Neuronal stem cell (in vitro differentiated cells): ENCODE results near the gene SPEF2.

Source experiments
- DNase-seq: peaks from one replicate; pipeline ENCODE4 v3.0.0-alpha.2; 2013; ENCODE audit warnings: low spot score
- H2AFZ ChIP-seq: one replicate; pipeline ENCODE4 v1.6.1; 2013; ENCODE audit warnings: mild to moderate bottlenecking, low read length, inconsistent platforms
- H2AK5ac ChIP-seq: 2 replicates; pipeline ENCODE4 v1.6.1; 2013; ENCODE audit warnings: low read depth, mild to moderate bottlenecking, inconsistent platforms, low read length, moderate library complexity, mixed read lengths
- H2BK120ac ChIP-seq: 2 replicates; pipeline ENCODE4 v1.6.1; 2013; ENCODE audit warnings: low read depth, mild to moderate bottlenecking, inconsistent platforms, low read length, moderate library complexity, mixed read lengths
- H2BK12ac ChIP-seq: one replicate; pipeline ENCODE4 v1.6.1; 2013; ENCODE audit warnings: low read length, inconsistent platforms
- H2BK15ac ChIP-seq: 2 replicates; pipeline ENCODE4 v1.6.1; 2013; ENCODE audit warnings: mild to moderate bottlenecking, low read length, inconsistent platforms, mixed read lengths
- H2BK5ac ChIP-seq: one replicate; pipeline ENCODE4 v1.6.1; 2013; ENCODE audit warnings: inconsistent platforms, mild to moderate bottlenecking, low read length, moderate library complexity
- H3K14ac ChIP-seq: one replicate; pipeline ENCODE4 v1.6.1; 2013; ENCODE audit warnings: low read length, inconsistent platforms
- H3K18ac ChIP-seq: 2 replicates; pipeline ENCODE4 v1.6.1; 2013; ENCODE audit warnings: low read length, inconsistent platforms
- H3K23ac ChIP-seq: 2 replicates; pipeline ENCODE4 v1.6.1; 2013; ENCODE audit warnings: low read depth, mild to moderate bottlenecking, mixed read lengths, low read length, inconsistent platforms; ENCODE audit not compliant: poor library complexity
- H3K27ac ChIP-seq: replicated peaks from 3 replicates; pipeline ENCODE4 v1.5.1; 2013; ENCODE audit warnings: low read length, inconsistent platforms
- H3K27me3 ChIP-seq, 3 experiments: 2 replicates each; pipeline ENCODE4 v1.6.1; 2013; ENCODE audit warnings: low read length in 3 of 3, mild to moderate bottlenecking in 2 of 3, inconsistent platforms in 1 of 3, low read depth in 1 of 3, mixed read lengths in 1 of 3, moderate library complexity in 1 of 3; ENCODE audit not compliant: control insufficient read depth in 3 of 3, insufficient read depth in 3 of 3
- H3K36me3 ChIP-seq, 2 donors: replicated peaks in 1 of 2; 2 replicates each; pipeline ENCODE4 v1.6.1; 2013; ENCODE audit warnings: low read length in 2 of 2; ENCODE audit not compliant: control insufficient read depth in 2 of 2, insufficient read depth in 2 of 2
- H3K4ac ChIP-seq: 2 replicates; pipeline ENCODE4 v1.6.1; 2013; ENCODE audit warnings: inconsistent platforms, mild to moderate bottlenecking, low read length, moderate library complexity
- H3K4me1 ChIP-seq, 2 donors: 1 replicate in 1 of 2; 2 replicates in 1 of 2; pipeline ENCODE4 v1.6.1; 2013; ENCODE audit warnings: low read length in 2 of 2, low read depth in 1 of 2; ENCODE audit not compliant: control insufficient read depth in 2 of 2, insufficient read depth in 1 of 2
- H3K4me2 ChIP-seq: one replicate; pipeline ENCODE4 v1.6.1; 2013; ENCODE audit warnings: mild to moderate bottlenecking, low read length, inconsistent platforms; ENCODE audit not compliant: insufficient read depth, poor library complexity, severe bottlenecking
- H3K4me3 ChIP-seq, 2 donors: 2 replicates each; pipeline ENCODE4 v1.5.1; 2013; ENCODE audit warnings: low read length in 2 of 2, mild to moderate bottlenecking in 2 of 2, inconsistent platforms in 1 of 2, moderate library complexity in 1 of 2
- H3K79me1 ChIP-seq: one replicate; pipeline ENCODE4 v1.6.1; 2013; ENCODE audit warnings: low read depth, mild to moderate bottlenecking, inconsistent platforms, low read length, moderate library complexity
- H3K9ac ChIP-seq: one replicate; pipeline ENCODE4 v1.6.1; 2013; ENCODE audit warnings: mild to moderate bottlenecking, low read depth, low read length, inconsistent platforms; ENCODE audit not compliant: poor library complexity
- H3K9me3 ChIP-seq, 2 donors: replicated peaks in 1 of 2; 2 replicates each; pipeline versions ENCODE3 to v1.6.1; 2013; ENCODE audit warnings: low read length in 2 of 2, mild to moderate bottlenecking in 2 of 2, inconsistent platforms in 1 of 2, low read depth in 1 of 2, mixed read lengths in 1 of 2, moderate library complexity in 1 of 2; ENCODE audit not compliant: control insufficient read depth in 2 of 2, insufficient read depth in 1 of 2
- H4K8ac ChIP-seq: one replicate; pipeline ENCODE4 v1.6.1; 2013; ENCODE audit warnings: low read depth, mild to moderate bottlenecking, inconsistent platforms, low read length, moderate library complexity
- H4K91ac ChIP-seq: one replicate; pipeline ENCODE4 v1.6.1; 2013; ENCODE audit warnings: low read length, low read depth, mild to moderate bottlenecking, inconsistent platforms; ENCODE audit not compliant: poor library complexity
- WGBS, 2 donors: extraction: QIAGEN DNeasy Blood & Tissue Kit; methylation state at CpG; one replicate each; pipeline ENCODE4 v1.1.7; 2013; ENCODE audit warnings: missing lambda C conversion rate in 2 of 2, mixed read lengths in 1 of 2; ENCODE audit not compliant: insufficient read length in 2 of 2, insufficient replicate concordance in 1 of 2; ENCODE audit errors: extremely low coverage in 2 of 2; 5-methylcytosine and 5-hydroxymethylcytosine counted together

SPEF2 gene

GRCh38 chr5:35856765-35857351 lies 239.2 kb downstream of the SPEF2 start, which contains the start of gene IL7R:
IL7R (plus strand) TSS chr5:35856891; CDS start chr5:35856978, 87 bp downstream.
- no peak for DNase-seq
- H3K23ac ChIP-seq, result no peak within 1 kb of the TSS
- no peak within 1 kb of the TSS for H4K8ac ChIP-seq
- H2BK15ac ChIP-seq, result no peak within 1 kb of the TSS
- no peak within 1 kb of the TSS for H2BK5ac ChIP-seq
- no peak within 1 kb of the TSS for H3K4ac ChIP-seq
- no peak within 1 kb of the TSS for H2BK12ac ChIP-seq
- H4K91ac ChIP-seq, result no peak within 1 kb of the TSS
- H2AFZ ChIP-seq, result no peak within 1 kb of the TSS
- H3K4me3 ChIP-seq, result no peak within 1 kb of the TSS
- H3K27me3 ChIP-seq, result peaks cover 0 to 24% (median 0%) of the 10 kb centered on the region in 3 experiments
- H3K9ac ChIP-seq, result no peak within 1 kb of the TSS
- H3K36me3 ChIP-seq, result no peaks in the 10 kb centered on the region
- no peak within 1 kb of the TSS for H2BK120ac ChIP-seq
- H3K14ac ChIP-seq, result no peak within 1 kb of the TSS
- no CpG with 5 or more reads among the region's 1 CpG for WGBS, 2 donors
- no peak within 1 kb of the TSS for H3K4me2 ChIP-seq
- no peak within 1 kb of the TSS for H3K18ac ChIP-seq
- no peak within 1 kb of the TSS for H3K27ac ChIP-seq
- no peak within 1 kb of the TSS for H2AK5ac ChIP-seq
- H3K9me3 ChIP-seq, result no peaks in the 10 kb centered on the region
- H3K79me1 ChIP-seq, result no peaks in the 10 kb centered on the region
- H3K4me1 ChIP-seq, result peaks cover 0 to 8% of the 10 kb centered on the region in 2 donors

GRCh38 chr5:35857606-35858205 lies 240.0 kb downstream of the SPEF2 start:
- Histone ChIP-seq H3K9me3 (no peaks in the 10 kb centered on the region), H3K9ac (no peak overlapping the region), H4K8ac (no peak overlapping the region), H3K79me1 (no peaks in the 10 kb centered on the region), H4K91ac (no peak overlapping the region), H2BK15ac (no peak overlapping the region), H2AFZ (no peak overlapping the region), H3K4me2 (no peak overlapping the region), H3K36me3 (no peaks in the 10 kb centered on the region), H3K27ac (no peak overlapping the region), H3K27me3 (peaks cover 0 to 24% (median 0%) of the 10 kb centered on the region in 3 experiments), H3K4me3 (no peak overlapping the region), H3K18ac (no peak overlapping the region), H3K4me1 (peaks cover 0 to 8% of the 10 kb centered on the region in 2 donors), H3K4ac (no peak overlapping the region), H2BK120ac (no peak overlapping the region), H2AK5ac (no peak overlapping the region), H2BK12ac (no peak overlapping the region), H2BK5ac (no peak overlapping the region), H3K14ac (no peak overlapping the region), H3K23ac (no peak overlapping the region)
- DNase-seq, result no peak
- no CpG with 5 or more reads among the region's 2 CpGs for WGBS, 2 donors

DNA sequence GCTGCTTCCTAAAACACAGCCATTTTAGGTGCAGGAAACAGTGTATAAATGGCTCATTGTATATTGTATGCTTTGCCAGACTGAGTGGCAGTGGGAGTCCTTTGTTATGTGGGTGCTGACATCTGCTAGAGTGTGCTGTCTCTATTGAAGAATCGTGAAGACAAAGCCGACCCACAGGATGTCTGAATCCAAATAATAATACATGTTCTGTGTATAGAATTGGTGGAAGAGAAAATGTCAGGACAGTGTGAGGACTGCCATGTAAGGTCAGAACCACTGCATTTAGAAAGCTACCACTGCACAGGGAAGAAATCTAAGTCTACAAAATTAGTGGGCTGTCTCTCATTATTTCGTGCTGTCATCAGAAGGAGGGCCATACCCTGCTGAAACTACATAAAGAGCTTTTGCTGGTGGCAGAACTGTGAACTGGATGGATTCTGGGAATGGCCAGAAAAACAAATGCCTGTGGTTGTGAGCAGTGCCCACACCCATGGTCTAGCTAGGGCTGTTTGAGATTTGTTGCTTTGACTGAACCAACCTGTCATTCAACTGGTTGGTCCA lies 241.5 kb downstream of the SPEF2 start:
- no peak overlapping the region for H4K8ac ChIP-seq
- H2BK12ac ChIP-seq, result no peak overlapping the region
- no peak overlapping the region for H2BK120ac ChIP-seq
- H3K4me1 ChIP-seq, result peaks cover 0 to 8% of the 10 kb centered on the region in 2 donors
- no peak overlapping the region for H2BK15ac ChIP-seq
- no CpG with 5 or more reads among the region's 3 CpGs for WGBS, 2 donors
- H3K9me3 ChIP-seq, result no peaks in the 10 kb centered on the region
- H3K4me3 ChIP-seq, result no peak overlapping the region
- H2AK5ac ChIP-seq, result no peak overlapping the region
- no peak overlapping the region for H3K9ac ChIP-seq
- H3K18ac ChIP-seq, result no peak overlapping the region
- no peak overlapping the region for H2BK5ac ChIP-seq
- no peak overlapping the region for H4K91ac ChIP-seq
- H3K27me3 ChIP-seq, result peaks cover 0 to 29% (median 0%) of the 10 kb centered on the region in 3 experiments
- no peaks in the 10 kb centered on the region for H3K36me3 ChIP-seq
- no peak overlapping the region for H2AFZ ChIP-seq
- DNase-seq, result peak; percentile 11
- H3K4me2 ChIP-seq, result no peak overlapping the region
- no peak overlapping the region for H3K27ac ChIP-seq
- H3K79me1 ChIP-seq, result no peaks in the 10 kb centered on the region
- no peak overlapping the region for H3K4ac ChIP-seq
- no peak overlapping the region for H3K14ac ChIP-seq
- no peak overlapping the region for H3K23ac ChIP-seq

DNA sequence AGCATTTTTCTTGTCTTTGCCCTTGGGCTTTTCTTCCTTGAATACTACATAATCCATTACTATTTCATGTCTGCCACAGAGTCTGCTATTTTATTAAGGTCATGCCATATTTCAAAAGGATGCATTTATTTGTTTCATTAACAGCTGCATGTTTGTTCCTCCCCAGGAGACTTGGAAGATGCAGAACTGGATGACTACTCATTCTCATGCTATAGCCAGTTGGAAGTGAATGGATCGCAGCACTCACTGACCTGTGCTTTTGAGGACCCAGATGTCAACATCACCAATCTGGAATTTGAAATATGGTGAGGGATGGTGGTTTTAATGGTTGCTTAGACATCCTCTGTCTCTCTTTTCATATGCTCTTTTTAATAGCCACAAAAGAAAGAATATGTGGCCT lies 243.0 kb downstream of the SPEF2 start:
- H3K4ac ChIP-seq, result no peak overlapping the region
- no peak overlapping the region for H4K91ac ChIP-seq
- no peak overlapping the region for H3K4me2 ChIP-seq
- H3K4me3 ChIP-seq, result no peak overlapping the region
- peaks cover 0 to 8% of the 10 kb centered on the region in 2 donors for H3K4me1 ChIP-seq
- H3K27ac ChIP-seq, result no peak overlapping the region
- H3K18ac ChIP-seq, result no peak overlapping the region
- no peak overlapping the region for H2AFZ ChIP-seq
- no peak overlapping the region for H2BK12ac ChIP-seq
- H3K9ac ChIP-seq, result no peak overlapping the region
- no peak overlapping the region for H3K23ac ChIP-seq
- H3K9me3 ChIP-seq, result no peaks in the 10 kb centered on the region
- H3K36me3 ChIP-seq, result no peaks in the 10 kb centered on the region
- H3K27me3 ChIP-seq, result peaks cover 0 to 27% (median 0%) of the 10 kb centered on the region in 3 experiments
- H2BK15ac ChIP-seq, result no peak overlapping the region
- H2BK5ac ChIP-seq, result no peak overlapping the region
- H2BK120ac ChIP-seq, result no peak overlapping the region
- H2AK5ac ChIP-seq, result no peak overlapping the region
- H4K8ac ChIP-seq, result no peak overlapping the region
- H3K14ac ChIP-seq, result no peak overlapping the region
- no peaks in the 10 kb centered on the region for H3K79me1 ChIP-seq
- no peak for DNase-seq
- WGBS, 2 donors, result no CpG with 5 or more reads among the region's 1 CpG
